HFF-Myc (cell line): ENCODE results near the gene MRPL55.

Experiments
- DNase-seq: peaks from one replicate; pipeline ENCODE4 v3.0.0-alpha.2; 2011; ENCODE audit warnings: low read depth; ENCODE audit errors: extremely low read depth
- H3K4me3 ChIP-seq: replicated peaks from 2 replicates; pipeline ENCODE4 v1.5.1; 2011; ENCODE audit warnings: low read depth, mild to moderate bottlenecking, control low read depth, low read length
- CTCF ChIP-seq: IDR thresholded peaks from 2 replicates; pipeline ENCODE4 v1.5.1; 2012; ENCODE audit warnings: mild to moderate bottlenecking, low read depth, low read length, control low read depth; ENCODE audit errors: missing control alignments

MRPL55 gene

DNA sequence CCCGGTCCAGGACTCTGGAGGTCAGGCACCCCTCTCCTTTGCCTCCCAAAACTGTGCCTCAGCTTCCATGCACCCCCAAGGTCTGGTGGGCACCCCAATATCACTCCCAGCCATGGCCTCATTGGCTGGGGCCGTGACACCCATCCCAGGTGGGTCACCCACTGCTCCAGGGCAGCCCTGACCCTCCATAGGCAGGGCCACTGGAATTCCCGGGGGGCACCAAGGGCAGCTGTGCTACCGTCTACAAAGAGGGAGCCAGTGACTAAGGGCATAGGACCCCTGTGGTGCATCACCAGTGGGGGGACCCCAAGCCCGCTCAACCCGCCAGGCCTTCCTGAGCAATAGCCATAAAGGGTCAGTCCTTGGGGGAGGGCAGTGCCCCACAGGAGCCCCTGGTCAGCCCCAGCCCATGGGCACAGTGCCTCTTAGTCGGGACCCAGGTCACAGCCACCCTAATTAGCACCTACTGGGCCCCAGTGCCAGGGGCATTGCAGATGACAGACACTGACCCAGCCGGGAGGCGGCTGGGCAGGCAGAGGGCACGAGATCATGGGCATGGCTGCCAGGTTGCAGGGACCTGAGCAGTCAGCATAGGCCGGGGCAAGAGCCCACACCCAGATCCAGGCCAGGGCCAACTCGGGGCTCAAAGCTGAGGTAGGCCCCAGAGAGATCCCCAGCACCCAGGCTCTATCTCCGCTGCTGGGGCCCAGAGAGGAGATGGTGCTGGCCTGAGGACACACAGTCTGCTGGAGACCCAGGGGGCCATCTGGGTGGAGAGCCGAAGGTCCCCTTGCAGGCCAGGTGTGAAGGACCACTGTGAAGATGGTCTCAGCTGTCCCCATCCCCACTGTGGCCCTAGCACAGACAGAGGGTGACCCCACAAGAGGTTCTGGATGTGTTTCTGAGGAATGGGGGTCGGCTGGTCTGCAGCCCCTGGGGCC lies 45.6 kb downstream of the MRPL55 start:
- DNase-seq: no peak
- H3K4me3 ChIP-seq: no peak overlapping the region
- TF ChIP-seq CTCF: no peak

GRCh38 chr1:228062812-228063211 lies 46.3 kb downstream of the MRPL55 start:
- no peak for DNase-seq
- no peak for TF ChIP-seq CTCF

DNA sequence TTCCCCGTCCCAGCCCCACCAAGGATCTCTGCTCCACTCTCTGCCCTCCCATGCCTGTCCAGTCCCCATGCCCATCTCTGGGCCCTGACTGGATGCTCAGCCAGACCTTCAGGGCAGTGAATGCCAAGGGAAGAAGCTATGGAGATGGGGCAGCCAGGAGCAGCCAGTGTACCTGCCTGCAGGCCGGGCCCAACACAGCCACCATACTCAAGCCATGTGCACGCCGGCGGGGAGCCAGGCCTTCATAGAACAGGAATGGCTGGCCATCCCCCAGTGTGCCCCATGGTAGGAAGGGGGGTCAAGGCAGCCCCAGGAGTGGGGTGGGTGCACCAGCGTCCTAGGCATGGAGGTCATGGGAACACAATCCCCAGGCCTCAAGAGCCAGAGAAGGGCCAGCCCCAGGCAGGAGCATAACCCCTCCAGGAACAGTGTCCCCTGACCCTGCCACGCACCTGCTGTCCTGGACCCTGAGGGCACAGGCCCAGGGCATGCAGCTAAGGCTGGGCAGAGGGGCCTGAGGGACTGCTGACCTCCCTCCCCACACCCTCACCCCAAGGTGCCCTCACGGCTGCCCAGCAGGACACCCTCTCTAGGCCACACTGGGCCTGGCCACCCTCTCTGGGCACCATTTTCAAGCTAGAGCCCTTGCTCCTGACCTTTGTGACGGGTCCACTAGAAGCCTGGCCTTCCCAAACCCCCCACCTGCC lies 46.9 kb downstream of the MRPL55 start:
- H3K4me3 ChIP-seq: no peak overlapping the region
- DNase-seq: no peak
- no peak for TF ChIP-seq CTCF

More at GRCh38 chr1:228062812-228063211, 46.3 kb downstream of the MRPL55 start:
- H3K4me3 ChIP-seq: no peak overlapping the region

DNA sequence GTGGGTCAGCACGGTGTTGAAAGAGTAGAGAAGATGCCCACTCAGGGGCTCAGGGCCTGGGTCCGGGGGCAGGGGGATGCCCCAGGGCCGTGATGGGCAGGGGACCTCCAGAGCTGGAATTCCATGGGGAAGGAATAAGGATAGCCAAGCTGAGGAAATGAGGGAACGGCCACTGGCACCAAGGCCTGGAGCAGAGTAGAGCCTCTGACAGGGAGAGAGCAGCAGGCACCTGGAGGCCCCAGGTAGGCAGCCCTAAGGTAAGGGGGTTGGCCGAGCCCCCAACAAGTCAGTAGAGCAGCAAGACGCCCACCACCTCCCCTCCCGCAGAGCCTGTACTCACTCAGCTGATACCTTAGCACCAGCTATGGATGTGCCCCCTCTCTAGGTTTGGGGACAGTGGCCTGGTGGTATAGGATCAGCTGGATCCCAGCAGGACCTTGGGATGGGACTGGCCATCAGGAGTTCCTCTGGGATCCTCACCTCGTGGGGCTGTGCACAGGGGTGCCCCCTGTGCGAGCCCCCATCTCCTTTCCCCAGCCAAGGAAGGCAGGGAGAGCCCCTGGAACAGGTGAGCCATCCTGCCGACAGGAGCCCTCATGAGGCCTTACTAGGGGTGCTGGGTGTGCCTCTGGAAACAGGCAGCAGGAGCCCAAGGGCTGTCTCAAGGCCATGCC lies 47.6 kb downstream of the MRPL55 start:
- no peak for DNase-seq
- no peak for TF ChIP-seq CTCF
- no peak overlapping the region for H3K4me3 ChIP-seq

GRCh38 chr1:228060458-228061190 lies 48.5 kb downstream of the MRPL55 start:
- no peak for TF ChIP-seq CTCF
- H3K4me3 ChIP-seq: no peak overlapping the region
- no peak for DNase-seq
